H9 (cell line): ENCODE results near the gene PDXP. TPM values are rescaled to one million over a fixed set of nuclear protein-coding genes. Genes with fewer than 3 reads are reported as not detected.
"Not testable (repeated sequence)": the region's sequence is repeated elsewhere in the genome, so short reads cannot be mapped to it uniquely, and the experiment has no call there.

ENCODE experiments used
- DNase-seq: peaks from one replicate; pipeline ENCODE4 v3.0.0-alpha.2; 2017
- H2AFZ ChIP-seq: one replicate; pipeline ENCODE4 v1.6.1; 2013; ENCODE audit warnings: mild to moderate bottlenecking, low read length, control low read depth, moderate library complexity
- H2AK5ac ChIP-seq: 2 replicates; pipeline ENCODE4 v1.6.1; 2013; ENCODE audit warnings: low read length, control low read depth, mixed read lengths; ENCODE audit not compliant: insufficient read length
- H2BK120ac ChIP-seq: one replicate; pipeline ENCODE4 v1.6.1; 2013; ENCODE audit warnings: low read depth, mild to moderate bottlenecking, low read length, control low read depth, inconsistent platforms; ENCODE audit not compliant: poor library complexity, severe bottlenecking
- H2BK12ac ChIP-seq: 2 replicates; pipeline ENCODE4 v1.6.1; 2013; ENCODE audit warnings: low read length, control low read depth, mixed read lengths, low read depth; ENCODE audit not compliant: insufficient read length
- H2BK15ac ChIP-seq: 2 replicates; pipeline ENCODE4 v1.6.1; 2013; ENCODE audit warnings: low read depth, low read length, control low read depth
- H2BK20ac ChIP-seq: one replicate; pipeline ENCODE4 v1.6.1; 2013; ENCODE audit warnings: low read depth, mild to moderate bottlenecking, low read length, control low read depth, inconsistent platforms; ENCODE audit not compliant: poor library complexity, severe bottlenecking
- H2BK5ac ChIP-seq: 2 replicates; pipeline ENCODE4 v1.6.1; 2013; ENCODE audit warnings: low read length, control low read depth, mixed read lengths; ENCODE audit not compliant: insufficient read length
- H3K14ac ChIP-seq: 2 replicates; pipeline ENCODE4 v1.6.1; 2013; ENCODE audit warnings: low read length, control low read depth; ENCODE audit not compliant: insufficient read depth
- H3K18ac ChIP-seq: 2 replicates; pipeline ENCODE4 v1.6.1; 2013; ENCODE audit warnings: low read depth, mild to moderate bottlenecking, mixed read lengths, low read length, control low read depth; ENCODE audit not compliant: insufficient read length
- H3K23ac ChIP-seq: 2 replicates; pipeline ENCODE4 v1.6.1; 2013; ENCODE audit warnings: low read length, control low read depth, mixed read lengths, low read depth; ENCODE audit not compliant: insufficient read length
- H3K23me2 ChIP-seq: 2 replicates; pipeline ENCODE4 v1.6.1; 2013; ENCODE audit warnings: low read depth, mild to moderate bottlenecking, mixed read lengths, low read length, control low read depth; ENCODE audit not compliant: insufficient read length, poor library complexity, severe bottlenecking
- H3K27ac ChIP-seq: 2 replicates; pipeline ENCODE4 v1.5.1; 2013; ENCODE audit warnings: low read length, control low read depth, mixed read lengths, low read depth; ENCODE audit not compliant: insufficient read length
- H3K27me3 ChIP-seq: 2 replicates; pipeline ENCODE4 v1.6.1; 2013; ENCODE audit warnings: low read length, control low read depth, inconsistent platforms; ENCODE audit not compliant: insufficient read depth
- H3K4ac ChIP-seq: 2 replicates; pipeline ENCODE4 v1.6.1; 2013; ENCODE audit warnings: low read depth, mild to moderate bottlenecking, control low read depth, inconsistent platforms, low read length, moderate library complexity
- H3K4me1 ChIP-seq: 2 replicates; pipeline ENCODE4 v1.6.1; 2013; ENCODE audit warnings: low read length, control low read depth, inconsistent platforms; ENCODE audit not compliant: insufficient read depth
- H3K4me2 ChIP-seq: 2 replicates; pipeline ENCODE4 v1.6.1; 2013; ENCODE audit warnings: low read length, control low read depth, mixed read lengths; ENCODE audit not compliant: insufficient read length, insufficient read depth
- H3K56ac ChIP-seq: 2 replicates; pipeline ENCODE4 v1.6.1; 2013; ENCODE audit warnings: low read depth, mild to moderate bottlenecking, mixed read lengths, low read length, control low read depth; ENCODE audit not compliant: insufficient read length
- H3K79me1 ChIP-seq: 2 replicates; pipeline ENCODE4 v1.6.1; 2013; ENCODE audit warnings: low read depth, mild to moderate bottlenecking, moderate library complexity, low read length, control low read depth, inconsistent platforms; ENCODE audit not compliant: insufficient read depth, poor library complexity, severe bottlenecking
- H3K79me2 ChIP-seq: 2 replicates; pipeline ENCODE4 v1.6.1; 2013; ENCODE audit warnings: low read length, control low read depth, inconsistent platforms; ENCODE audit not compliant: insufficient read depth
- H3K9ac ChIP-seq: 2 replicates; pipeline ENCODE4 v1.6.1; 2013; ENCODE audit warnings: low read length, control low read depth, mixed read lengths; ENCODE audit not compliant: insufficient read length; ENCODE audit errors: extremely low read depth
- H3K9me3 ChIP-seq: one replicate; pipeline ENCODE4 v1.6.1; 2013; ENCODE audit warnings: low read depth, low read length, inconsistent platforms; ENCODE audit not compliant: control insufficient read depth
- H3T11ph ChIP-seq: one replicate; pipeline ENCODE4 v1.6.1; 2013; ENCODE audit warnings: mild to moderate bottlenecking, low read length, control low read depth, inconsistent platforms
- H4K20me1 ChIP-seq: one replicate; pipeline ENCODE4 v1.6.1; 2013; ENCODE audit not compliant: control insufficient read depth, insufficient read length, insufficient read depth
- H4K5ac ChIP-seq: 2 replicates; pipeline ENCODE4 v1.6.1; 2013; ENCODE audit warnings: low read depth, mild to moderate bottlenecking, mixed read lengths, low read length, control low read depth; ENCODE audit not compliant: insufficient read length
- H4K8ac ChIP-seq: replicated peaks from 2 replicates; pipeline ENCODE4 v1.6.1; 2013; ENCODE audit warnings: low read length, control low read depth, mixed read lengths, low read depth; ENCODE audit not compliant: insufficient read length
- H4K91ac ChIP-seq: 2 replicates; pipeline ENCODE4 v1.6.1; 2013; ENCODE audit warnings: low read depth, mild to moderate bottlenecking, moderate library complexity, mixed read lengths, low read length, control low read depth; ENCODE audit not compliant: insufficient read length
- H3K27ac Mint-ChIP-seq, 3 experiments: 2 replicates in 2 of 3; 3 replicates in 1 of 3; pipeline ENCODE4 v1.8.0; 2020 to 2021; ENCODE audit warnings: mixed read lengths in 3 of 3, mild to moderate bottlenecking in 1 of 3, moderate library complexity in 1 of 3
- H3K27me3 Mint-ChIP-seq: 2 replicates; pipeline ENCODE4 v1.8.0; 2021; ENCODE audit warnings: low read depth, mild to moderate bottlenecking, moderate library complexity, mixed read lengths
- H3K36me3 Mint-ChIP-seq, 3 experiments: 2 replicates in 2 of 3; 3 replicates in 1 of 3; pipeline ENCODE4 v1.8.0; 2020 to 2021; ENCODE audit warnings: low read depth in 3 of 3, mixed read lengths in 3 of 3; ENCODE audit not compliant: insufficient read depth in 1 of 3
- H3K4me1 Mint-ChIP-seq, 2 experiments: 2 replicates each; pipeline ENCODE4 v1.8.0; 2020; ENCODE audit warnings: mixed read lengths in 2 of 2
- H3K4me3 Mint-ChIP-seq, 2 experiments: 2 replicates in 1 of 2; 3 replicates in 1 of 2; pipeline ENCODE4 v1.8.0; 2020 to 2021; ENCODE audit warnings: mild to moderate bottlenecking in 2 of 2, mixed read lengths in 2 of 2, moderate library complexity in 1 of 2
- H3K9me3 Mint-ChIP-seq, 2 experiments: 2 replicates in 1 of 2; 3 replicates in 1 of 2; pipeline ENCODE4 v1.8.0; 2020; ENCODE audit warnings: mild to moderate bottlenecking in 2 of 2, mixed read lengths in 2 of 2, moderate library complexity in 1 of 2
- CTCF ChIP-seq: fragments of 200-600 bp; sonication (generic); conservative IDR thresholded peaks from 3 replicates; pipeline ENCODE4 v1.8.0; 2021; ENCODE audit warnings: antibody characterized with exemption, mild to moderate bottlenecking
- WGBS: extraction: QIAGEN DNeasy Blood & Tissue Kit; methylation state at CpG from one replicate; pipeline ENCODE4 v1.1.7; 2013; ENCODE audit warnings: missing lambda C conversion rate, low lambda C conversion rate, mixed read lengths; ENCODE audit not compliant: insufficient read length; ENCODE audit errors: extremely low coverage; 5-methylcytosine and 5-hydroxymethylcytosine counted together
- total RNA-seq: library from RNA; stranded (reverse); gene quantifications from 2 replicates; pipeline ENCODE4 v1.2.1, GENCODE V29; 2021

PDXP gene
- total RNA-seq, 1 experiment from 2014 or later, result 41.0 TPM

- no peak for DNase-seq
- Histone ChIP-seq H3K23me2 (peaks cover 7% of the 10 kb centered on the region), H3T11ph (no peak overlapping the region), H2AK5ac (no peak overlapping the region), H4K91ac (no peak overlapping the region), H3K4ac (no peak overlapping the region), H2BK15ac (no peak overlapping the region), H3K9me3 (no peaks in the 10 kb centered on the region), H2BK5ac (no peak overlapping the region), H4K20me1 (no peaks in the 10 kb centered on the region), H3K56ac (no peak overlapping the region), H3K79me2 (peaks cover 11% of the 10 kb centered on the region; the same call in 1 of the 2 replicates), H2BK12ac (no peak overlapping the region), H3K18ac (no peak overlapping the region), H2BK120ac (no peak overlapping the region), H3K4me1 (peaks cover 2% of the 10 kb centered on the region; the same call in 1 of the 2 replicates), H3K23ac (no peak overlapping the region), H3K9ac (no peak overlapping the region), H4K8ac (no peak overlapping the region), H3K27ac (no peak overlapping the region), H2AFZ (no peak overlapping the region), H3K4me2 (no peak overlapping the region), H3K79me1 (peaks cover 1% of the 10 kb centered on the region), H3K27me3 (no peaks in the 10 kb centered on the region), H4K5ac (no peak overlapping the region), H2BK20ac (no peak overlapping the region), H3K14ac (no peak overlapping the region)
- no peak overlapping the region for H3K27ac Mint-ChIP-seq
- no peaks in the 10 kb centered on the region; a peak in 1 of 5 replicates for H3K9me3 Mint-ChIP-seq
- H3K36me3 Mint-ChIP-seq, result peaks cover 10 to 38% (median 34%) of the 10 kb centered on the region in 3 experiments; a peak in 6 of 7 replicates
- no peak overlapping the region for H3K4me3 Mint-ChIP-seq
- H3K4me1 Mint-ChIP-seq, result peaks cover 14 to 17% of the 10 kb centered on the region in 2 experiments
- H3K27me3 Mint-ChIP-seq, result no peaks in the 10 kb centered on the region
- no peak for TF ChIP-seq CTCF
- no CpG with 5 or more reads among the region's 17 CpGs for WGBS
Observed at GRCh38 chr22:37655252-37655563, 3.3 kb upstream of the PDXP start.

- H2AFZ ChIP-seq, H3K4me2 ChIP-seq, H3K27me3 ChIP-seq, H2AK5ac ChIP-seq, H3K14ac ChIP-seq, H2BK120ac ChIP-seq, H4K8ac ChIP-seq, H3K18ac ChIP-seq, H2BK5ac ChIP-seq, H3K4me3 Mint-ChIP-seq, H3T11ph ChIP-seq, H3K9me3 Mint-ChIP-seq, H4K91ac ChIP-seq, H3K27me3 Mint-ChIP-seq, H4K20me1 ChIP-seq, H3K9me3 ChIP-seq, H4K5ac ChIP-seq, DNase-seq, H3K23ac ChIP-seq, H2BK20ac ChIP-seq, H3K4me1 ChIP-seq, H3K4ac ChIP-seq, H2BK12ac ChIP-seq, H3K23me2 ChIP-seq, H3K56ac ChIP-seq, H3K27ac ChIP-seq, H2BK15ac ChIP-seq, H3K79me1 ChIP-seq, H3K9ac ChIP-seq: not testable (repeated sequence)
- H3K4me1 Mint-ChIP-seq, result peaks cover 22 to 23% of the 10 kb centered on the region in 2 experiments
- no CpG with 5 or more reads among the region's 4 CpGs for WGBS
- peaks cover 6 to 30% (median 28%) of the 10 kb centered on the region in 3 experiments; a peak in 6 of 7 replicates for H3K36me3 Mint-ChIP-seq
- H3K27ac Mint-ChIP-seq, result peak overlapping the region in 1 of 3 experiments; percentile 47; a peak in 1 of 7 replicates
- peaks cover 20% of the 10 kb centered on the region; the same call in 1 of the 2 replicates for H3K79me2 ChIP-seq
Observed at GRCh38 chr22:37656583-37656982, 1.9 kb upstream of the PDXP start.
